NCI-H2107 treated with DMSO at 0.1 percent for 48 hours (cell line): ENCODE results near the gene DNAJC13.

Experiments used
- DNase-seq: peaks from one replicate; lab custom pipeline; 2025; ENCODE audit not compliant: unreplicated experiment; lab: John Stamatoyannopoulos, UW

The DNAJC13 gene

GRCh38 chr3:132538072-132538471 lies 120.8 kb downstream of the DNAJC13 start:
- no peak for DNase-seq

GRCh38 chr3:132539681-132540080 lies 122.4 kb downstream of the DNAJC13 start:
- DNase-seq: no peak

- DNase-seq: no peak
Observed at GRCh38 chr3:132542577-132542976, 125.3 kb downstream of the DNAJC13 start.

GRCh38 chr3:132543011-132543739 lies 125.9 kb downstream of the DNAJC13 start:
- no peak for DNase-seq

- DNase-seq: no peak
Observed at GRCh38 chr3:132544130-132544529, 126.8 kb downstream of the DNAJC13 start.

GRCh38 chr3:132545471-132545870 lies 128.2 kb downstream of the DNAJC13 start:
- DNase-seq: no peak

- DNase-seq: no peak
Observed at GRCh38 chr3:132549169-132549568, 131.9 kb downstream of the DNAJC13 start.

- no peak for DNase-seq
Observed at GRCh38 chr3:132549890-132550578, 132.7 kb downstream of the DNAJC13 start.

GRCh38 chr3:132550579-132551305 lies 133.4 kb downstream of the DNAJC13 start:
- no peak for DNase-seq

- DNase-seq: no peak
Observed at GRCh38 chr3:132553826-132554225, 136.5 kb downstream of the DNAJC13 start.

GRCh38 chr3:132554437-132554836 lies 137.1 kb downstream of the DNAJC13 start:
- peak; percentile 81 for DNase-seq

- peak; percentile 85 for DNase-seq
Observed at GRCh38 chr3:132555306-132556035, 138.2 kb downstream of the DNAJC13 start.

- peak; percentile 93 for DNase-seq
Observed at GRCh38 chr3:132556036-132556386, 138.7 kb downstream of the DNAJC13 start.

GRCh38 chr3:132556508-132557159 lies 139.3 kb downstream of the DNAJC13 start:
- no peak for DNase-seq

- peak; percentile 97 for DNase-seq
Observed at GRCh38 chr3:132561003-132561402, 143.7 kb downstream of the DNAJC13 start.

GRCh38 chr3:132563420-132564069 lies 146.2 kb downstream of the DNAJC13 start:
- no peak for DNase-seq

- DNase-seq: no peak
Observed at GRCh38 chr3:132564070-132564465, 146.8 kb downstream of the DNAJC13 start.

- no peak for DNase-seq
Observed at GRCh38 chr3:132568422-132568821, 151.1 kb downstream of the DNAJC13 start.

GRCh38 chr3:132569153-132569552 lies 151.9 kb downstream of the DNAJC13 start:
- DNase-seq: no peak

- no peak for DNase-seq
Observed at GRCh38 chr3:132569580-132569979, 152.3 kb downstream of the DNAJC13 start.
